Lower lobe of right lung (tissue), 2 donors: ENCODE measurements around the gene CD247. TPM values are rescaled to one million over a fixed set of nuclear protein-coding genes. Genes with fewer than 3 reads are reported as not detected.

Experiments
- ATAC-seq, 2 donors: fragments of 200-7000 bp; cut with Tn5 transposase; one replicate each; pipeline ENCODE4 v1.9.1; 2020 to 2022; ENCODE audit warnings: mild to moderate bottlenecking in 2 of 2, moderate library complexity in 2 of 2
- DNase-seq: peaks from one replicate; pipeline ENCODE4 v3.0.0-alpha.2; 2020
- H3K27ac ChIP-seq: fragments of 200-600 bp; one replicate; pipeline ENCODE4 v1.8.0; 2022
- H3K27me3 ChIP-seq: fragments of 200-600 bp; one replicate; pipeline ENCODE4 v1.8.0; 2022; ENCODE audit warnings: low read depth
- H3K36me3 ChIP-seq: fragments of 200-600 bp; one replicate; pipeline ENCODE4 v1.8.0; 2022; ENCODE audit warnings: mild to moderate bottlenecking
- H3K4me1 ChIP-seq: fragments of 200-600 bp; one replicate; pipeline ENCODE4 v1.8.0; 2022
- H3K4me3 ChIP-seq: fragments of 200-600 bp; one replicate; pipeline ENCODE4 v1.8.0; 2022; ENCODE audit warnings: mild to moderate bottlenecking
- H3K9me3 ChIP-seq: fragments of 200-600 bp; one replicate; pipeline ENCODE4 v1.8.0; 2022
- intact Hi-C: fragments of 100-400 bp; cut with DNase I; formaldehyde crosslinking; loops from one replicate; pipeline ENCODE4 v1.11.0; 2022
- total RNA-seq: library from RNA; stranded (reverse); fragmentation: NEBNext Ultra II Directional; extraction: Animal tissue kit (Norgen Biotek cat#: 25700); gene quantifications from one replicate; pipeline ENCODE4 v1.2.1, GENCODE V29; 2021
- TF ChIP-seq, protein P1 (sequence below): fragments of 200-600 bp; IDR thresholded peaks from one replicate; pipeline ENCODE4 v1.8.0; 2022; ENCODE audit warnings: antibody characterized with exemption, mild to moderate bottlenecking
- donor health status: DM: no; HTN: yes; CAD: no; lungs with severe emphysema.

CD247 gene
- total RNA-seq, 1 donor from 2014 or later = 8.7 TPM

DNA sequence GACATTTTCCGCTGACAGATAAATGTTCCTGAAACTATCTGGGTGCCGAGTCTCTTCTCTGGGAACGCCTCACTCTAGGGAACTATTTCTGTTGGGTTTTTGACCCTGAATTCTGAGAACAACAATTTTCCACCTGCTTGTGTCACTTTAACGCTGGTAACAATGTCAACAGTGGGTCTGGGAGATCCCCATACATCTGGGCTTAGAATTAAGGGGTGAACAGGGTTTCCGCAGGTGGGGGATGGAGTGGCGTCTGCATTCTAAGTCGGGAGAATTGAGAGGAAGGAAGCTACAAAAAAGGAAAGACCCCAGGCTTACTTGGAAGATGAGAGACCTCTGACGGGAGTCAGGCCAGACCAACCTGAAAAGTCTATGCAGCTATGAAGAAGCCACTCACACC lies 8.7 kb downstream of the CD247 start:
- TF ChIP-seq, protein P1, sequence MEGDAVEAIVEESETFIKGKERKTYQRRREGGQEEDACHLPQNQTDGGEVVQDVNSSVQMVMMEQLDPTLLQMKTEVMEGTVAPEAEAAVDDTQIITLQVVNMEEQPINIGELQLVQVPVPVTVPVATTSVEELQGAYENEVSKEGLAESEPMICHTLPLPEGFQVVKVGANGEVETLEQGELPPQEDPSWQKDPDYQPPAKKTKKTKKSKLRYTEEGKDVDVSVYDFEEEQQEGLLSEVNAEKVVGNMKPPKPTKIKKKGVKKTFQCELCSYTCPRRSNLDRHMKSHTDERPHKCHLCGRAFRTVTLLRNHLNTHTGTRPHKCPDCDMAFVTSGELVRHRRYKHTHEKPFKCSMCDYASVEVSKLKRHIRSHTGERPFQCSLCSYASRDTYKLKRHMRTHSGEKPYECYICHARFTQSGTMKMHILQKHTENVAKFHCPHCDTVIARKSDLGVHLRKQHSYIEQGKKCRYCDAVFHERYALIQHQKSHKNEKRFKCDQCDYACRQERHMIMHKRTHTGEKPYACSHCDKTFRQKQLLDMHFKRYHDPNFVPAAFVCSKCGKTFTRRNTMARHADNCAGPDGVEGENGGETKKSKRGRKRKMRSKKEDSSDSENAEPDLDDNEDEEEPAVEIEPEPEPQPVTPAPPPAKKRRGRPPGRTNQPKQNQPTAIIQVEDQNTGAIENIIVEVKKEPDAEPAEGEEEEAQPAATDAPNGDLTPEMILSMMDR = no peak
- ATAC-seq (no peak), DNase-seq (no peak)
- Histone ChIP-seq H3K4me1 (no peaks in the 10 kb centered on the region), H3K36me3 (no peaks in the 10 kb centered on the region), H3K27ac (no peak overlapping the region), H3K4me3 (no peak overlapping the region), H3K9me3 (no peaks in the 10 kb centered on the region), H3K27me3 (no peaks in the 10 kb centered on the region)
- intact Hi-C loops = no loop called here

DNA sequence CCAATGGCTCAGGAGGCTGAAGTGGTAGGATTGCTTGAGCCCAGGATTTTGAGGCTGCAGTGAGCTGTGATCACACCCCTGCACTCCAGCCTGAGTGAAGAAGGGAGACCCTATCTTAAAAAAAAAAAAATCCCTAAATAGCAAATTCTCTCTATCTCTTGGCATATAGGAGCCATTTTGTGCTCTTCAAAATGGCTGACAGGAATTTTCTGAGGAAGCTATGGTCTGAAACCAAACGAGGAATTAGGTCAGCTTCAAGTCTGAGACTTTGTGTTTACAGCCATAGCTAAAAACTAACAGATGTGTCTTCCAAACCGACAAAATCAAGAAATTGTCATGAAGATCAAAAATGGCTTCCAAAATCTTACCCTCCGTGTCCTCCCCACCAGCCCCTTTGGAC lies 10.6 kb downstream of the CD247 start:
- no peak for ATAC-seq

DNA sequence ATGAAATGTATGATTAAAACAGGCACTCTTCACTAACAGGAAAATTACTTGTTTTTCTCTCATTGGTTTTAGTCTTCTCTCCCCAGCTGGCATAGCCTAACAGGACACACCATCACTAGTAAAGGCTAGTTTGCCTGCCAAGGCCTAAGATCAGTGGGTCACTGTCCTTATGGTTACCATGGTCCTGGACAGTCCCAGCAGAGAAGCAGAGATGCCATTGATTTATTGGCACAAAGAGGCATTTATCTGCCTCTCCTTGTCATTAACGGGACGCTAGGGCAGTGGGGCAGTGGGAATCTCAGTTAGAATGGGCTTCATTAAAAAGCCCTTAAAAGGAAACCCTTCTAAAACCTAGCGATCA lies 13.9 kb downstream of the CD247 start:
- intact Hi-C loops = no loop called here
- Histone ChIP-seq H3K4me1 (no peaks in the 10 kb centered on the region), H3K27me3 (no peaks in the 10 kb centered on the region), H3K4me3 (no peak overlapping the region), H3K36me3 (no peaks in the 10 kb centered on the region), H3K9me3 (no peaks in the 10 kb centered on the region), H3K27ac (no peak overlapping the region)
- DNase-seq (no peak), ATAC-seq (no peak)
- TF ChIP-seq, protein P1 = no peak

More for the DNA sequence above, 10.6 kb downstream of the CD247 start:
- Histone ChIP-seq H3K36me3 (no peaks in the 10 kb centered on the region), H3K4me1 (no peaks in the 10 kb centered on the region), H3K4me3 (no peak overlapping the region), H3K27me3 (no peaks in the 10 kb centered on the region), H3K9me3 (no peaks in the 10 kb centered on the region), H3K27ac (no peak overlapping the region)
- TF ChIP-seq, protein P1 = no peak
- intact Hi-C loops = no loop called here
- DNase-seq = no peak

DNA sequence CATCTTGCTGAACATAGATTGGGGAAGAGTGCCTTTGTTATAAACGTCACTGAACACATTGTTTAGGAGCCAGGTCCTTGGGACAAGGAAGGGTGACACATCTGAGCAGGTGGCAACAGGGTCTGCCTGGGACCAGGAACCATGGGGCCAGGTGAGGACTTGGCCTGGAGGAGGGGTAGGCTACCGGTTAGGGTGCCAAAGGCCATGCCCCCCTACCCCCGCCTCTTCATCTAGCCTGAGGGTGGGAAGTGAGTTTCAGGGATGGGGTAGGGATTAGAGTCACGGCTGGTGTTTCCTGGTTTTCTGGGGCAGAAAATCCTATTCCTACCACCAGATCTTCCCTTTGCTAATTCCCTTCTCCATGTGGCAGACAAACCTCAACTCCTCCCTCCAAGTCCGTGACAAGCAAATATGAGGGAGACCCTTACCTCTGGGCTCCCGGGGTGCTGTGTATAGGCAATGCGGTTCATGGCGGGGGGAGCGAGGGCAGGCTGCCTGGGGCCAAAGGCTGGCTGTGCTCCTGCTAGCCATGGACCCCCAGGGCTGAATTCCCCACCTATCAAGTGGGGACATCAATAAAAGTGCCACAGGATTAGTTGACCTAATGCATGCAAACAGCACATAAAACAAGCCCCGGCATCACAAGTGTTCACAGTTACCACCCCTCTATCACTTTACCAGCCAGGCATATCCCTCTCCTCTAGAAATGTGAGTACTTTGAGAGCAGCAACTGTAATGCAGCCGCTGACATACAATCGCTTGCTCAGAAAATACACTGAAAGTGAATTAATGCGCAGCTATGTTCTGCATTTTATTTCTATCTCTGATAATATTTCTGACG lies 14.5 kb downstream of the CD247 start:
- Histone ChIP-seq H3K4me3 (no peak overlapping the region), H3K4me1 (no peaks in the 10 kb centered on the region)
- ATAC-seq = no peak

DNA sequence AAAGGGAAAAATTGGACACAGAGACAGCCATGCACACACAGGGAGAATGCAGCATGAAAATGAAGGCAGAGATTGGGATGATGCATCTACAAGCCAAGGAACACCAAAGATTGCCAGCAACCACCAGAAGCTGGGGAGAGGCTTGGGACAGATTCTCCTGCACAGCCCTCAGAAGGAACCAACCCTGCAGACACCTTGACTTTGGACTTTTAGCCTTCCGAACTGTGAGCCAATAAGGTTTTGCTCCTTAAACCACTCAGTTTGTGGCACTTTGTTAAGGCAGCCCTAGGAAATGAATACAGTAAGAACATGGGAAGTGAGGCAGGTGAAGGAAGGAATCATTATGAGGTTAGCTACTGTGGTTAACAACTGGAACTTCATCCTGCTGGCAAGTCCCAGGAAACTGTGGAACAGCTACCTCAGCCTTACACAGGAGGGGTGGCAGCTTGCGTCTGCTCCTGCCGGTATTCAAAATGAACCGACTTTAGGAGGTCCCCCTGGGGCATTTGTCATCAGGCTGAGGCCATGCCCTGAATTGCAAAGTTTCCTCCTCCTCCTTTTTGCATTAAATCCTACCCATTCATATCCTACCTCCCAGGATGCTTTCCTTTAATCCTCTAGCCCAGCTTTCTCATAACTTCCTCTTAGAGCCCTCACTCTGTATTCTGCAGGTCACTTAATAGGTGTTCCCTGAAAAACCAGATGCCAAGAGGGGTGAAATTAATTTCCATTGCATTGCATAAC lies 15.4 kb downstream of the CD247 start:
- no peaks in the 10 kb centered on the region for H3K4me1 ChIP-seq
- no peak overlapping the region for H3K4me3 ChIP-seq
- ATAC-seq (no peak), DNase-seq (no peak)
- TF ChIP-seq, protein P1 = no peak
- H3K36me3 ChIP-seq = no peaks in the 10 kb centered on the region
- H3K9me3 ChIP-seq = no peaks in the 10 kb centered on the region
- H3K27me3 ChIP-seq = no peaks in the 10 kb centered on the region
- intact Hi-C loops = no loop called here
- H3K27ac ChIP-seq = no peak overlapping the region

More for the DNA sequence above, 14.5 kb downstream of the CD247 start:
- no peaks in the 10 kb centered on the region for H3K27me3 ChIP-seq
- no peak for DNase-seq
- H3K36me3 ChIP-seq = no peaks in the 10 kb centered on the region
- H3K27ac ChIP-seq = no peak overlapping the region
- intact Hi-C loops = no loop called here
- TF ChIP-seq, protein P1 = no peak
- no peaks in the 10 kb centered on the region for H3K9me3 ChIP-seq
